ENCODE results near the gene TNFRSF8. TPM values are rescaled to one million over a fixed set of nuclear protein-coding genes. Genes with fewer than 3 reads are reported as not detected.

TNFRSF8 gene
- 1 to 10 TPM in 3 of 4 donors, under 1 TPM in 1; 0.83 to 2.8 (median 2.3) TPM for total RNA-seq

DNA sequence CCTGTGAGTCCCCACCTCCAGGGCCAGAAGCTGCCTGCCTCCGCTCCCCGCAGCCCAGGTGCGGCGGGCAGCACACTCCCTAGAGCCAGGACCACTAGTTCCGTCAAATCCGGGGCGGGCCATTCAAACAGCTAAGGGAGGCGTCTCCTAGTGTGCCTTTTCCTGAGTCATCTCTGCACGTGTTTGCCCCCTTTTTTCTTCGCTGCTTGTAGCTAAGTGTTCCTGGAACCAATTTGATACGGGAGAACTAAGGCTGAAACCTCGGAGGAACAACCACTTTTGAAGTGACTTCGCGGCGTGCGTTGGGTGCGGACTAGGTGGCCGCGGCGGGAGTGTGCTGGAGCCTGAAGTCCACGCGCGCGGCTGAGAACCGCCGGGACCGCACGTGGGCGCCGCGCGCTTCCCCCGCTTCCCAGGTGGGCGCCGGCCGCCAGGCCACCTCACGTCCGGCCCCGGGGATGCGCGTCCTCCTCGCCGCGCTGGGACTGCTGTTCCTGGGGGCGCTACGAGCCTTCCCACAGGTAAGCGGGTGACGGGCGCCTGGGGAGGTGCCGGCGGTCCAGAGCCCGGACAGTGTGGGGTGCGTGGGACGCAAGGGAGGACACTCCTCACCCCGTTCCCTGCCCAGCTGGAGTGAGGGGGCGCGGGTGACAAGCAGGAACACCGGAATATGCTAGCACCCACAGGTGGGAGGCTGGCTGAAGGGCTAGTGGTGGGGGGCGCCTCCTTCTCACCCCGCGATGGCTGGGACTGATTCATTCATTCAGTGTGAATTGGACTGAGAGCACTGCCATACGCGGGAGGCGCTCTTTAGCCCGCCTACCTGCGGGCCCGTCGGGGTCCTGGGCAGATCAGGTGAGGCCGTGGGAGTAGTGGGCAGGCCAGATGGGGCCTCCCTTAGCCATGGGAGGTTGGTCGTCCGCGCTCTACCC, at the start of gene TNFRSF8:
Gene TNFRSF8 (plus strand): TSS at position 163 of the 932 bp plus-strand sequence. CDS start 296 bp downstream, at position 459.
- Histone ChIP-seq H3K9me3 (peaks cover 0 to 7% (median 6%) of the 10 kb centered on the region in 4 donors), H3K27me3 (peaks cover 0 to 73% (median 23%) of the 10 kb centered on the region in 4 donors), H3K4me3 (peak within 1 kb of the TSS in 3 of 4 donors; percentile 9 to 32 (median 16)), H3K27ac (replicated peaks in 1 of 4) (no peak within 1 kb of the TSS), H3K36me3 (no peaks in the 10 kb centered on the region), H3K4me1 (peaks cover 6 to 18% (median 13%) of the 10 kb centered on the region in 4 donors)
- no peak for DNase-seq (ENCODE audit: extremely low spot score)
- 3% methylated on average over 31 of the region's 72 CpGs for WGBS
- intact Hi-C loops (cut with DNase I): no loop called here
- TF ChIP-seq POLR2A (IDR thresholded peaks at IDR 0.05; ENCODE audit: low read depth) (no peak), POLR2AphosphoS5 (IDR thresholded peaks at IDR 0.05) (no peak), EP300 (IDR thresholded peaks at IDR 0.05) (no peak)
- TF ChIP-seq, protein P1, sequence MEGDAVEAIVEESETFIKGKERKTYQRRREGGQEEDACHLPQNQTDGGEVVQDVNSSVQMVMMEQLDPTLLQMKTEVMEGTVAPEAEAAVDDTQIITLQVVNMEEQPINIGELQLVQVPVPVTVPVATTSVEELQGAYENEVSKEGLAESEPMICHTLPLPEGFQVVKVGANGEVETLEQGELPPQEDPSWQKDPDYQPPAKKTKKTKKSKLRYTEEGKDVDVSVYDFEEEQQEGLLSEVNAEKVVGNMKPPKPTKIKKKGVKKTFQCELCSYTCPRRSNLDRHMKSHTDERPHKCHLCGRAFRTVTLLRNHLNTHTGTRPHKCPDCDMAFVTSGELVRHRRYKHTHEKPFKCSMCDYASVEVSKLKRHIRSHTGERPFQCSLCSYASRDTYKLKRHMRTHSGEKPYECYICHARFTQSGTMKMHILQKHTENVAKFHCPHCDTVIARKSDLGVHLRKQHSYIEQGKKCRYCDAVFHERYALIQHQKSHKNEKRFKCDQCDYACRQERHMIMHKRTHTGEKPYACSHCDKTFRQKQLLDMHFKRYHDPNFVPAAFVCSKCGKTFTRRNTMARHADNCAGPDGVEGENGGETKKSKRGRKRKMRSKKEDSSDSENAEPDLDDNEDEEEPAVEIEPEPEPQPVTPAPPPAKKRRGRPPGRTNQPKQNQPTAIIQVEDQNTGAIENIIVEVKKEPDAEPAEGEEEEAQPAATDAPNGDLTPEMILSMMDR (IDR thresholded peaks at IDR 0.05): no peak

- DNase-seq (ENCODE audit: extremely low spot score): no peak
- H3K27me3 ChIP-seq: no peaks in the 10 kb centered on the region
- no peak overlapping the region for H3K4me3 ChIP-seq
- intact Hi-C loops (cut with DNase I): no loop called here
- H3K4me1 ChIP-seq: peaks cover 0 to 4% (median 0%) of the 10 kb centered on the region in 4 donors
- TF ChIP-seq POLR2AphosphoS5 (IDR thresholded peaks at IDR 0.05) (no peak), POLR2A (IDR thresholded peaks at IDR 0.05; ENCODE audit: low read depth) (no peak), EP300 (IDR thresholded peaks at IDR 0.05) (no peak)
- TF ChIP-seq, protein P1 (IDR thresholded peaks at IDR 0.05): no peak
- peaks cover 32 to 52% (median 41%) of the 10 kb centered on the region in 4 donors for H3K36me3 ChIP-seq
- no peaks in the 10 kb centered on the region for H3K9me3 ChIP-seq
- 81% methylated on average over 16 of the region's 16 CpGs for WGBS
- H3K27ac ChIP-seq (replicated peaks in 1 of 4): peak overlapping the region in 3 of 4 donors; percentile 13 to 57 (median 22)
These were observed 48.7 kb upstream of the TNFRSF8 start for GRCh38 chr1:12014141-12014991.

DNA sequence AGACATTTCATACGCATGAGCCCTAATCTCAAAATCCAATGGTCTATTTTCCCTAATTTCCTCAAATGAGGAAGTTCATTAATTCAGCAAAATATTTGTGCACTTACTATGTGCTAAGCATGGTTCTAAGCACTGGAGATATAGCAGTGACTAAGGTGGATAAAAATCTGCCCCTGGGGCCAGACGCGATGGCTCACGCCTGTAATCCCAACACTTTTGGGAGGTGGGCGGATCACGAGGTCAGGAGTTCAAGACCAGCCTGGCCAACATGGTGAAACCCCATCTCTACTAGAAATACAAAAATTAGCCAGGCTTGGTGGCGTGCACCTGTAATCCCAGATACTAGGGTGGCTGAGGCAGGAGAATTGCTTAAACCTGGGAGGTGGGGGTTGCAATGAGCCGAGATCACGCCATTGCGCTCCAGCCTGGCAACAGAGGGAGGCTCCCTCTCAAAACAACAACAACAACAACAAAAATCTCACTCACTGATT, 48.1 kb upstream of the TNFRSF8 start:
- TF ChIP-seq, protein P1 (IDR thresholded peaks at IDR 0.05): no peak
- TF ChIP-seq POLR2A (IDR thresholded peaks at IDR 0.05; ENCODE audit: low read depth) (no peak), POLR2AphosphoS5 (IDR thresholded peaks at IDR 0.05) (no peak), EP300 (IDR thresholded peaks at IDR 0.05) (no peak)
- Histone ChIP-seq H3K27me3 (no peaks in the 10 kb centered on the region), H3K4me3 (no peak overlapping the region), H3K9me3 (no peaks in the 10 kb centered on the region), H3K27ac (replicated peaks in 1 of 4) (peak overlapping the region in 2 of 4 donors; percentile 11 to 57), H3K36me3 (peaks cover 25 to 45% (median 35%) of the 10 kb centered on the region in 4 donors), H3K4me1 (peaks cover 2 to 8% (median 4%) of the 10 kb centered on the region in 4 donors)
- 91% methylated on average over 10 of the region's 10 CpGs for WGBS
- no peak for DNase-seq (ENCODE audit: extremely low spot score)
- intact Hi-C loops (cut with DNase I): no loop called here

DNA sequence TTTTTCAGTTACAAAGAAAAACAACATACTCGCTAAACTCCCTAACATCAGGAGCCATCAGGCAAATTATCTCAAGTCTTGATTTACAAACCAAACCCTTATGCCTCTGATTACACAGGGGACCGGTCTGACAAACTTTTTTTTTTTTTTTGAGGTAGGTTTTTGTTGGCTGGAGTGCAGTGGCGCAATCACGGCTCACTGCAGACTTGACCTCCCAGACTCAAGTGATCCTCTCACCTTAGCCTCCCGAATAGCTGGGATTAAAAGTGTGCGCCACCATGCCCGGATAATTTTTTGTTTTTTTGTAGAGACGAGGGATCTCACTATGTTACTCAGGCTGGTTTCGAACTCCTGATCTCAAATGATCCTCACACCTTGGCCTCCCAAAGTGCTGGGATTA, 47.6 kb upstream of the TNFRSF8 start:
- WGBS: 91% methylated on average over 9 of the region's 9 CpGs

More for the DNA sequence above, 47.6 kb upstream of the TNFRSF8 start:
- DNase-seq (ENCODE audit: extremely low spot score): no peak
- intact Hi-C loops (cut with DNase I): no loop called here
- Histone ChIP-seq H3K36me3 (peaks cover 20 to 40% (median 30%) of the 10 kb centered on the region in 4 donors), H3K4me3 (no peak overlapping the region), H3K27me3 (no peaks in the 10 kb centered on the region), H3K9me3 (no peaks in the 10 kb centered on the region), H3K4me1 (peaks cover 6 to 13% (median 8%) of the 10 kb centered on the region in 4 donors), H3K27ac (replicated peaks in 1 of 4) (peak overlapping the region in 1 of 4 donors; percentile 57)
- TF ChIP-seq POLR2A (IDR thresholded peaks at IDR 0.05; ENCODE audit: low read depth): no peak
- TF ChIP-seq, protein P1 (IDR thresholded peaks at IDR 0.05): no peak

Data from esophagus muscularis mucosa (tissue), 4 donors.